ENCODE data around the gene NUP50.
A peak's percentile ranks its signal among the peaks of the same experiment; 100 is the strongest.

NUP50 gene

GRCh38 chr22:45163451-45164269 is at the start of gene NUP50:
NUP50 (plus strand) TSS chr22:45163925; CDS start chr22:45168178, 4,253 bp downstream.
- Histone ChIP-seq H3K4me3 (peak within 1 kb of the TSS; percentile 70 to 96 (median 90)), H3K9ac (peak within 1 kb of the TSS; percentile 86 to 98 (median 96)), H4K20me1 (peaks cover 14 to 42% (median 41%) of the 10 kb centered on the region in 11 experiments; a peak in 21 of 22 replicates), H3K9me3 (replicated peaks in 1 of 11) (peaks cover 0 to 9% (median 0%) of the 10 kb centered on the region in 11 experiments; a peak in 8 of 22 replicates), H3K27me3 (no peaks in the 10 kb centered on the region), H3K4me2 (peak within 1 kb of the TSS; percentile 91 to 98 (median 94)), H3K4me1 (peaks cover 59 to 77% (median 67%) of the 10 kb centered on the region in 10 experiments), H3K36me3 (peaks cover 10 to 53% (median 32%) of the 10 kb centered on the region in 11 experiments), H3K27ac (peak within 1 kb of the TSS; percentile 83 to 98 (median 96))
- no peak for TF ChIP-seq Cebpa-rat (IDR thresholded peaks at IDR 0.05)

- H3K9me3 ChIP-seq (replicated peaks in 1 of 11): peaks cover 8 to 39% (median 27%) of the 10 kb centered on the region in 11 experiments; a peak in 20 of 22 replicates
- H3K36me3 ChIP-seq: no peaks in the 10 kb centered on the region
- H3K9ac ChIP-seq: no peak overlapping the region
- no peak overlapping the region for H3K4me3 ChIP-seq
- H3K4me1 ChIP-seq: no peaks in the 10 kb centered on the region
- H4K20me1 ChIP-seq: no peaks in the 10 kb centered on the region
- TF ChIP-seq Cebpa-rat (IDR thresholded peaks at IDR 0.05): no peak
- H3K27ac ChIP-seq: no peak overlapping the region
- no peaks in the 10 kb centered on the region for H3K27me3 ChIP-seq
- no peak overlapping the region for H3K4me2 ChIP-seq
These were observed 43.3 kb upstream of the NUP50 start for GRCh38 chr22:45120440-45120839.

GRCh38 chr22:45120931-45121330 is 42.8 kb upstream of the NUP50 start:
- Histone ChIP-seq H3K4me3 (no peak overlapping the region), H3K27ac (no peak overlapping the region)
- TF ChIP-seq Cebpa-rat (IDR thresholded peaks at IDR 0.05): no peak

GRCh38 chr22:45124176-45124847 is 39.4 kb upstream of the NUP50 start:
- Histone ChIP-seq H3K4me2 (no peak overlapping the region), H3K9ac (no peak overlapping the region), H3K27ac (no peak overlapping the region), H3K36me3 (no peaks in the 10 kb centered on the region), H3K27me3 (no peaks in the 10 kb centered on the region), H4K20me1 (no peaks in the 10 kb centered on the region), H3K9me3 (replicated peaks in 1 of 11) (peaks cover under 1 to 19% (median 7%) of the 10 kb centered on the region in 11 experiments; a peak in 20 of 22 replicates), H3K4me1 (peaks cover 0 to 12% (median 3%) of the 10 kb centered on the region in 10 experiments; a peak in 12 of 20 replicates), H3K4me3 (no peak overlapping the region)
- no peak for TF ChIP-seq Cebpa-rat (IDR thresholded peaks at IDR 0.05)

More at GRCh38 chr22:45120931-45121330, 42.8 kb upstream of the NUP50 start:
- Histone ChIP-seq H3K4me1 (no peaks in the 10 kb centered on the region), H3K27me3 (no peaks in the 10 kb centered on the region), H3K36me3 (no peaks in the 10 kb centered on the region), H4K20me1 (no peaks in the 10 kb centered on the region), H3K4me2 (no peak overlapping the region), H3K9ac (no peak overlapping the region), H3K9me3 (replicated peaks in 1 of 11) (peaks cover 8 to 39% (median 27%) of the 10 kb centered on the region in 11 experiments; a peak in 20 of 22 replicates)

- Histone ChIP-seq H3K9me3 (replicated peaks in 1 of 11) (peaks cover 0 to 12% (median 0%) of the 10 kb centered on the region in 11 experiments; a peak in 2 of 22 replicates), H3K27me3 (no peaks in the 10 kb centered on the region), H3K4me3 (no peak overlapping the region), H4K20me1 (no peaks in the 10 kb centered on the region), H3K4me2 (no peak overlapping the region), H3K9ac (no peak overlapping the region), H3K4me1 (peaks cover 7 to 20% (median 12%) of the 10 kb centered on the region in 10 experiments), H3K27ac (no peak overlapping the region), H3K36me3 (no peaks in the 10 kb centered on the region)
- no peak for TF ChIP-seq Cebpa-rat (IDR thresholded peaks at IDR 0.05)
These were observed 38.5 kb upstream of the NUP50 start for GRCh38 chr22:45125188-45125587.

GRCh38 chr22:45127866-45128265 is 35.9 kb upstream of the NUP50 start:
- H3K4me2 ChIP-seq: no peak overlapping the region; a peak in 1 of 22 replicates
- no peak overlapping the region for H3K27ac ChIP-seq
- H3K9me3 ChIP-seq (replicated peaks in 1 of 11): no peaks in the 10 kb centered on the region
- H3K4me1 ChIP-seq: peaks cover 9 to 47% (median 36%) of the 10 kb centered on the region in 10 experiments
- TF ChIP-seq Cebpa-rat (IDR thresholded peaks at IDR 0.05): no peak
- no peaks in the 10 kb centered on the region for H3K27me3 ChIP-seq
- no peak overlapping the region for H3K4me3 ChIP-seq
- no peaks in the 10 kb centered on the region for H4K20me1 ChIP-seq
- H3K9ac ChIP-seq: no peak overlapping the region
- peaks cover 0 to 11% (median 9%) of the 10 kb centered on the region in 11 experiments; a peak in 16 of 22 replicates for H3K36me3 ChIP-seq

GRCh38 chr22:45129703-45130524 is 33.8 kb upstream of the NUP50 start:
- H3K27ac ChIP-seq: peak overlapping the region in 7 of 11 experiments; percentile 1 to 87 (median 73); a peak in 12 of 22 replicates
- TF ChIP-seq Cebpa-rat (IDR thresholded peaks at IDR 0.05): no peak
- no peak overlapping the region for H3K4me3 ChIP-seq
- no peaks in the 10 kb centered on the region for H4K20me1 ChIP-seq
- H3K4me2 ChIP-seq: peak overlapping the region; percentile 27 to 83 (median 63)
- H3K27me3 ChIP-seq: no peaks in the 10 kb centered on the region
- H3K9me3 ChIP-seq (replicated peaks in 1 of 11): peaks cover 11 to 14% (median 13%) of the 10 kb centered on the region in 11 experiments
- peaks cover 9 to 48% (median 36%) of the 10 kb centered on the region in 10 experiments for H3K4me1 ChIP-seq
- H3K9ac ChIP-seq: peak overlapping the region in 3 of 11 experiments; percentile 11 to 38 (median 22); a peak in 4 of 22 replicates
- H3K36me3 ChIP-seq: peaks cover 18 to 31% (median 28%) of the 10 kb centered on the region in 11 experiments

- peak overlapping the region in 7 of 11 experiments; percentile 13 to 87 (median 73); a peak in 11 of 22 replicates for H3K27ac ChIP-seq
- H4K20me1 ChIP-seq: no peaks in the 10 kb centered on the region
- no peak overlapping the region for H3K4me3 ChIP-seq
- H3K4me2 ChIP-seq: peak overlapping the region in 6 of 11 experiments; percentile 55 to 83 (median 70); a peak in 12 of 22 replicates
- no peaks in the 10 kb centered on the region for H3K27me3 ChIP-seq
- H3K36me3 ChIP-seq: peaks cover 27 to 41% (median 34%) of the 10 kb centered on the region in 11 experiments
- peaks cover 9 to 48% (median 36%) of the 10 kb centered on the region in 10 experiments for H3K4me1 ChIP-seq
- peak overlapping the region in 3 of 11 experiments; percentile 28 to 53 (median 48); a peak in 3 of 22 replicates for H3K9ac ChIP-seq
- no peak for TF ChIP-seq Cebpa-rat (IDR thresholded peaks at IDR 0.05)
- peaks cover 12 to 23% (median 16%) of the 10 kb centered on the region in 11 experiments for H3K9me3 ChIP-seq (replicated peaks in 1 of 11)
These were observed 32.8 kb upstream of the NUP50 start for GRCh38 chr22:45130891-45131290.

Data from BLaER1 treated with 17β-estradiol and CSF1 and Interleukin-3, amounts not matched to agents 10 nM and 100 nM (cell line).